ENCODE data around the gene LRP8. TPM values are rescaled to one million over a fixed set of nuclear protein-coding genes. Genes with fewer than 3 reads are reported as not detected.

Gene LRP8
- total and polyA plus RNA-seq, 9 of the 15 experiments (the other 6 are each of a cell fraction or from before 2014, with no cell fraction given): 7.1 to 56.1 (median 31.3) TPM

DNA sequence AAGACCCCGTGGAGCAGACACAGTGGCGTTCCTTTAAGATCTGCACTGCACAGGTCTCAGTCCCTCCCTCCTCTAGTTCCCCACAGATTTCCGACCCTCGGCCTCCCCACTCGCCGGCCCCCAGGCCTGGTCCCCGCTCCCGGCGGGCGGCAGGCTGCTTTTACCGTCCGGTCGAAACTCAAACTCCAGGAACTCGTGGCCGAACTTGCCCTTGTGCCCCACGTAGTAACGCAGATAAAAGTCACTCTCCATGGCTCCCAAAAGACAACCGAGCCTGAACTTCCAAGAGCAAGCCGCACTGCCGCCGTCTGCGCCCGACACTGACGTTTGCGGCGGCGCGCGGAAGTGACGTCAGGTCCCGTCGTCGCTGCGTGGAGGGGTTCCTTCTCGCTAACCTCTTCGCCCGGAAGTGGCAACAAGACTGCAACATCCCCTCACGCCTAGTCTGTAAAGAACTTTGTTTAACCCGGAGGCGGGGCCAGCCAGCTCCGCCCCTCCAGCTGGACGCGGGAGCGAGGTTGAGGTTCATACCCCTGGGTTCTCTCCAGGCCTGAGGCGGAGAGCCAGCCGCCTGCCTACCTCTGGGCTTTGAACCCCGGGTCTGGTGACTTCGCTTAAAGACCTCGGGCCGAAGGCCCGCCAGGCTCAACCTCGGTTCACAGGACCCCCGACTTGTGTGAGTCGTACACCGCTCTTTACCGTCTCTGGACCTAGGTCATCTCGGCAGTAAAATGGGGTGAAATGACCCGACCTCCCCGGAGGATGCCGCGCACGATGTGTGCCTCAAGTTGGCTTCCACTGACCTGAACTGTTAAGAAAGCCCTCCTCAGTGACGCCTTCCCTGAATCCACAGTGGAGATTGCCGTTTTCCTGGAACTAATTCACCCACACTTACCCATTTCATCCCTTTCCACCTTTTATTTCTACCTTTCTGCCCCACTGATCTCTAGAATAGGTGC is 89.4 kb downstream of the LRP8 start, which contains the start of gene MAGOH (continued):
- no peak for TF ChIP-seq KDM2B (CRISPR knock-in tag; IDR thresholded peaks at IDR 0.05)
- TF ChIP-seq, protein P1, sequence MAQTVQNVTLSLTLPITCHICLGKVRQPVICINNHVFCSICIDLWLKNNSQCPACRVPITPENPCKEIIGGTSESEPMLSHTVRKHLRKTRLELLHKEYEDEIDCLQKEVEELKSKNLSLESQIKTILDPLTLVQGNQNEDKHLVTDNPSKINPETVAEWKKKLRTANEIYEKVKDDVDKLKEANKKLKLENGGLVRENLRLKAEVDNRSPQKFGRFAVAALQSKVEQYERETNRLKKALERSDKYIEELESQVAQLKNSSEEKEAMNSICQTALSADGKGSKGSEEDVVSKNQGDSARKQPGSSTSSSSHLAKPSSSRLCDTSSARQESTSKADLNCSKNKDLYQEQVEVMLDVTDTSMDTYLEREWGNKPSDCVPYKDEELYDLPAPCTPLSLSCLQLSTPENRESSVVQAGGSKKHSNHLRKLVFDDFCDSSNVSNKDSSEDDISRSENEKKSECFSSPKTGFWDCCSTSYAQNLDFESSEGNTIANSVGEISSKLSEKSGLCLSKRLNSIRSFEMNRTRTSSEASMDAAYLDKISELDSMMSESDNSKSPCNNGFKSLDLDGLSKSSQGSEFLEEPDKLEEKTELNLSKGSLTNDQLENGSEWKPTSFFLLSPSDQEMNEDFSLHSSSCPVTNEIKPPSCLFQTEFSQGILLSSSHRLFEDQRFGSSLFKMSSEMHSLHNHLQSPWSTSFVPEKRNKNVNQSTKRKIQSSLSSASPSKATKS (CRISPR knock-in tag; IDR thresholded peaks at IDR 0.05): no peak
- TF ChIP-seq KAT8 (IDR thresholded peaks at IDR 0.05; ENCODE audit: low read depth): 0 out of 2 replicates have a peak, but pooled peaks have one; percentile 28
- TF ChIP-seq PRPF4 (IDR thresholded peaks at IDR 0.05; ENCODE audit: insufficient read depth, low read depth, low read length, poor library complexity, severe bottlenecking): no peak
- TF ChIP-seq, protein P2, sequence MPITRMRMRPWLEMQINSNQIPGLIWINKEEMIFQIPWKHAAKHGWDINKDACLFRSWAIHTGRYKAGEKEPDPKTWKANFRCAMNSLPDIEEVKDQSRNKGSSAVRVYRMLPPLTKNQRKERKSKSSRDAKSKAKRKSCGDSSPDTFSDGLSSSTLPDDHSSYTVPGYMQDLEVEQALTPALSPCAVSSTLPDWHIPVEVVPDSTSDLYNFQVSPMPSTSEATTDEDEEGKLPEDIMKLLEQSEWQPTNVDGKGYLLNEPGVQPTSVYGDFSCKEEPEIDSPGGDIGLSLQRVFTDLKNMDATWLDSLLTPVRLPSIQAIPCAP (CRISPR knock-in tag; IDR thresholded peaks at IDR 0.05; ENCODE audit: borderline replicate concordance): no peak
- no peak for TF ChIP-seq ADNP (tag; IDR thresholded peaks at IDR 0.05)
- no peak for TF ChIP-seq ZNF324 (CRISPR knock-in tag; IDR thresholded peaks at IDR 0.05)
- TF ChIP-seq, protein P3, sequence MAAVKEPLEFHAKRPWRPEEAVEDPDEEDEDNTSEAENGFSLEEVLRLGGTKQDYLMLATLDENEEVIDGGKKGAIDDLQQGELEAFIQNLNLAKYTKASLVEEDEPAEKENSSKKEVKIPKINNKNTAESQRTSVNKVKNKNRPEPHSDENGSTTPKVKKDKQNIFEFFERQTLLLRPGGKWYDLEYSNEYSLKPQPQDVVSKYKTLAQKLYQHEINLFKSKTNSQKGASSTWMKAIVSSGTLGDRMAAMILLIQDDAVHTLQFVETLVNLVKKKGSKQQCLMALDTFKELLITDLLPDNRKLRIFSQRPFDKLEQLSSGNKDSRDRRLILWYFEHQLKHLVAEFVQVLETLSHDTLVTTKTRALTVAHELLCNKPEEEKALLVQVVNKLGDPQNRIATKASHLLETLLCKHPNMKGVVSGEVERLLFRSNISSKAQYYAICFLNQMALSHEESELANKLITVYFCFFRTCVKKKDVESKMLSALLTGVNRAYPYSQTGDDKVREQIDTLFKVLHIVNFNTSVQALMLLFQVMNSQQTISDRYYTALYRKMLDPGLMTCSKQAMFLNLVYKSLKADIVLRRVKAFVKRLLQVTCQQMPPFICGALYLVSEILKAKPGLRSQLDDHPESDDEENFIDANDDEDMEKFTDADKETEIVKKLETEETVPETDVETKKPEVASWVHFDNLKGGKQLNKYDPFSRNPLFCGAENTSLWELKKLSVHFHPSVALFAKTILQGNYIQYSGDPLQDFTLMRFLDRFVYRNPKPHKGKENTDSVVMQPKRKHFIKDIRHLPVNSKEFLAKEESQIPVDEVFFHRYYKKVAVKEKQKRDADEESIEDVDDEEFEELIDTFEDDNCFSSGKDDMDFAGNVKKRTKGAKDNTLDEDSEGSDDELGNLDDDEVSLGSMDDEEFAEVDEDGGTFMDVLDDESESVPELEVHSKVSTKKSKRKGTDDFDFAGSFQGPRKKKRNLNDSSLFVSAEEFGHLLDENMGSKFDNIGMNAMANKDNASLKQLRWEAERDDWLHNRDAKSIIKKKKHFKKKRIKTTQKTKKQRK (IDR thresholded peaks at IDR 0.05; ENCODE audit: borderline replicate concordance, low read depth, low read length): no peak
- TF ChIP-seq, protein P4, sequence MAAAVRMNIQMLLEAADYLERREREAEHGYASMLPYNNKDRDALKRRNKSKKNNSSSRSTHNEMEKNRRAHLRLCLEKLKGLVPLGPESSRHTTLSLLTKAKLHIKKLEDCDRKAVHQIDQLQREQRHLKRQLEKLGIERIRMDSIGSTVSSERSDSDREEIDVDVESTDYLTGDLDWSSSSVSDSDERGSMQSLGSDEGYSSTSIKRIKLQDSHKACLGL (CRISPR knock-in tag; IDR thresholded peaks at IDR 0.05; ENCODE audit: borderline replicate concordance, poor library complexity, severe bottlenecking): no peak
- TF ChIP-seq, protein P5, sequence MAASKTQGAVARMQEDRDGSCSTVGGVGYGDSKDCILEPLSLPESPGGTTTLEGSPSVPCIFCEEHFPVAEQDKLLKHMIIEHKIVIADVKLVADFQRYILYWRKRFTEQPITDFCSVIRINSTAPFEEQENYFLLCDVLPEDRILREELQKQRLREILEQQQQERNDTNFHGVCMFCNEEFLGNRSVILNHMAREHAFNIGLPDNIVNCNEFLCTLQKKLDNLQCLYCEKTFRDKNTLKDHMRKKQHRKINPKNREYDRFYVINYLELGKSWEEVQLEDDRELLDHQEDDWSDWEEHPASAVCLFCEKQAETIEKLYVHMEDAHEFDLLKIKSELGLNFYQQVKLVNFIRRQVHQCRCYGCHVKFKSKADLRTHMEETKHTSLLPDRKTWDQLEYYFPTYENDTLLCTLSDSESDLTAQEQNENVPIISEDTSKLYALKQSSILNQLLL (CRISPR knock-in tag; IDR thresholded peaks at IDR 0.05; ENCODE audit: borderline replicate concordance): no peak
- TF ChIP-seq, protein P6, sequence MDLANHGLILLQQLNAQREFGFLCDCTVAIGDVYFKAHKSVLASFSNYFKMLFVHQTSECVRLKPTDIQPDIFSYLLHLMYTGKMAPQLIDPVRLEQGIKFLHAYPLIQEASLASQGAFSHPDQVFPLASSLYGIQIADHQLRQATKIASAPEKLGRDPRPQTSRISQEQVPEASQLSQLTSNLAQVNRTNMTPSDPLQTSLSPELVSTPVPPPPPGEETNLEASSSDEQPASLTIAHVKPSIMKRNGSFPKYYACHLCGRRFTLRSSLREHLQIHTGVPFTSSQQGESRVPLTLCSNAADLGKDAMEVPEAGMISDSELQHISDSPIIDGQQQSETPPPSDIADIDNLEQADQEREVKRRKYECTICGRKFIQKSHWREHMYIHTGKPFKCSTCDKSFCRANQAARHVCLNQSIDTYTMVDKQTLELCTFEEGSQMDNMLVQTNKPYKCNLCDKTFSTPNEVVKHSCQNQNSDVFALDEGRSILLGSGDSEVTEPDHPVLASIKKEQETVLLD (IDR thresholded peaks at IDR 0.05): 0 out of 2 replicates have a peak, but pooled peaks have one; percentile 16
- no peak for TF ChIP-seq CHD1 (IDR thresholded peaks at IDR 0.05; ENCODE audit: low read length)
- TF ChIP-seq NELFE (IDR thresholded peaks at IDR 0.05; ENCODE audit: insufficient read depth, insufficient read length): no peak
- TF ChIP-seq, protein P7, sequence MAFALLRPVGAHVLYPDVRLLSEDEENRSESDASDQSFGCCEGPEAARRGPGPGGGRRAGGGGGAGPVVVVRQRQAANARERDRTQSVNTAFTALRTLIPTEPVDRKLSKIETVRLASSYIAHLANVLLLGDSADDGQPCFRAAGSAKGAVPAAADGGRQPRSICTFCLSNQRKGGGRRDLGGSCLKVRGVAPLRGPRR (CRISPR knock-in tag; IDR thresholded peaks at IDR 0.05): no peak
- no peak for TF ChIP-seq ZNF384 (IDR thresholded peaks at IDR 0.05; ENCODE audit: low read depth, low read length)

Data from K562 (cell line).